ENCODE measurements around the gene QPCT. TPM values are rescaled to one million over a fixed set of nuclear protein-coding genes. Genes with fewer than 3 reads are reported as not detected.

Gene QPCT
- total RNA-seq, 2 donors from 2014 or later = 1.3 to 3.4 TPM

DNA sequence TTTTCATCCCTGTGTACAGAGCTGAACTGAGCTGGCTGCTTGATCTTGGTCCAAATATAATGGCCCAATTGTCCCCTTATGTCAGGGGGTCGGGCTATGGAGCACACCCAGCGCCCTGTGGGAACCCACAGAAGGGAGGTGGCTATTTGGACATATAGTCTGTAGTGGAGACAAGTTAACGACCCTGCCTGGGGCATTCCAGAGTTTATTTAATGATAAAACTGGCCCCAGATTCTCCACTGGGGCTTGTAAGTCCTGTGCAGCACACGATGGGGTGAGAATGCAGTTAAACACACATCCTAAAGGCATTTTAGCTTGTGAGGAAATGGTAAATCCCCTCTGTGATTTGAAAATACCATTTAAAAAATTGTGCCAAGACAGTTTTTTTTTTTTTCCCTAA, 72.9 kb downstream of the QPCT start:
- 48 to 55% methylated on average over 4 of the region's 4 CpGs for WGBS, 2 donors
- intact Hi-C loops (cut with DNase I) = no loop called here

DNA sequence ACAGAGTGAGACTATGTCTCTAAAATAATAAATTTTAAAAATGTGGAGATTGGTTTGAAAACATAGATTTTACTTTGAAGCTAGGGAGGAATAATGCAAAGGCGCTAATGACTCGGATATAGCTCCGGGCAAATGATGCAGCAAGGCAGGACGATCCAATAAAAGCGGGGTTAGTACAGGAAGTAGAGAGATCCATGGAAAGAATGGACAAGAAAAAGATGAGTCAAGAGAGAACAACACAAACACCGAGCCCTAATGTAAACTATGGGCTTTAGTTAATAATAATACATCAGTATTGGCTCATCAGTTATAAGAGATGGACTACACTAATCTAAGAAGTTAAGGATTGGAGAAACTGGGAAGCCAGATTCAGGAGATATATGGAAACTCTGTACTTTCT, 74.5 kb downstream of the QPCT start:
- TF ChIP-seq, protein P1, sequence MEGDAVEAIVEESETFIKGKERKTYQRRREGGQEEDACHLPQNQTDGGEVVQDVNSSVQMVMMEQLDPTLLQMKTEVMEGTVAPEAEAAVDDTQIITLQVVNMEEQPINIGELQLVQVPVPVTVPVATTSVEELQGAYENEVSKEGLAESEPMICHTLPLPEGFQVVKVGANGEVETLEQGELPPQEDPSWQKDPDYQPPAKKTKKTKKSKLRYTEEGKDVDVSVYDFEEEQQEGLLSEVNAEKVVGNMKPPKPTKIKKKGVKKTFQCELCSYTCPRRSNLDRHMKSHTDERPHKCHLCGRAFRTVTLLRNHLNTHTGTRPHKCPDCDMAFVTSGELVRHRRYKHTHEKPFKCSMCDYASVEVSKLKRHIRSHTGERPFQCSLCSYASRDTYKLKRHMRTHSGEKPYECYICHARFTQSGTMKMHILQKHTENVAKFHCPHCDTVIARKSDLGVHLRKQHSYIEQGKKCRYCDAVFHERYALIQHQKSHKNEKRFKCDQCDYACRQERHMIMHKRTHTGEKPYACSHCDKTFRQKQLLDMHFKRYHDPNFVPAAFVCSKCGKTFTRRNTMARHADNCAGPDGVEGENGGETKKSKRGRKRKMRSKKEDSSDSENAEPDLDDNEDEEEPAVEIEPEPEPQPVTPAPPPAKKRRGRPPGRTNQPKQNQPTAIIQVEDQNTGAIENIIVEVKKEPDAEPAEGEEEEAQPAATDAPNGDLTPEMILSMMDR (IDR thresholded peaks at IDR 0.05) = no peak
- TF ChIP-seq POLR2A (IDR thresholded peaks at IDR 0.05) = no peak
- WGBS, 2 donors = 85 to 86% methylated on average over 6 of the region's 6 CpGs
- no peak for ATAC-seq
- no peak for DNase-seq
- Histone ChIP-seq H3K27me3 (no peaks in the 10 kb centered on the region), H3K4me1 (no peaks in the 10 kb centered on the region), H3K9me3 (no peaks in the 10 kb centered on the region), H3K36me3 (replicated peaks in 1 of 2; ENCODE audit: insufficient read depth in 1 of 2, low read depth in 2 of 2) (no peaks in the 10 kb centered on the region), H3K27ac (no peak overlapping the region), H3K4me3 (no peak overlapping the region)
- intact Hi-C loops (cut with DNase I) = no loop called here

More for the DNA sequence above, 72.9 kb downstream of the QPCT start:
- Histone ChIP-seq H3K36me3 (replicated peaks in 1 of 2; ENCODE audit: insufficient read depth in 1 of 2, low read depth in 2 of 2) (no peaks in the 10 kb centered on the region), H3K4me1 (no peaks in the 10 kb centered on the region), H3K9me3 (no peaks in the 10 kb centered on the region), H3K4me3 (no peak overlapping the region), H3K27ac (no peak overlapping the region), H3K27me3 (no peaks in the 10 kb centered on the region)
- DNase-seq = no peak
- TF ChIP-seq, protein P1 (IDR thresholded peaks at IDR 0.05) = no peak
- TF ChIP-seq POLR2A (IDR thresholded peaks at IDR 0.05) = no peak
- no peak for ATAC-seq

DNA sequence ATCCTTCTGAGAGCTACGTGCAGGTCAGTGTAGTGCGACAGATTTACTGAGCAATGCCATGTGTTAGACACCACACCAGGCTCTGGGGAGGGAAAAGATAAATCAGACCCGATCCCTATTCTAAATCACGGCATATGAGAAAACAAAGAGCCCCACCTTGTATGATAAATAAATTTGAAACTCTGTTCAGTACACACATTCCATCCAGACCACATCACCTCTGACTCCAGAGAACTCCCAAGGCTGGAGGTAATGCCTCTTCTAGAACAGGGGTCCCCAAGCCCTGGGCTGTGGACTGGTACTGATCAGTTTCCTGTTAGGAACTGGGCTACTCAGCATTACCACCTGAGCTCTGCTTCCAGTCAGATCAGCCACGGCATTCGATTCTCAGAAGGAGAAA, 77.3 kb downstream of the QPCT start:
- Histone ChIP-seq H3K27ac (no peak overlapping the region), H3K9me3 (no peaks in the 10 kb centered on the region), H3K4me3 (no peak overlapping the region), H3K36me3 (replicated peaks in 1 of 2; ENCODE audit: insufficient read depth in 1 of 2, low read depth in 2 of 2) (no peaks in the 10 kb centered on the region), H3K4me1 (no peaks in the 10 kb centered on the region), H3K27me3 (no peaks in the 10 kb centered on the region)
- WGBS, 2 donors = 86 to 88% methylated on average over 6 of the region's 6 CpGs
- intact Hi-C loops (cut with DNase I) = no loop called here
- DNase-seq (no peak), ATAC-seq (no peak)
- TF ChIP-seq, protein P1 (IDR thresholded peaks at IDR 0.05) = no peak
- no peak for TF ChIP-seq POLR2A (IDR thresholded peaks at IDR 0.05)

DNA sequence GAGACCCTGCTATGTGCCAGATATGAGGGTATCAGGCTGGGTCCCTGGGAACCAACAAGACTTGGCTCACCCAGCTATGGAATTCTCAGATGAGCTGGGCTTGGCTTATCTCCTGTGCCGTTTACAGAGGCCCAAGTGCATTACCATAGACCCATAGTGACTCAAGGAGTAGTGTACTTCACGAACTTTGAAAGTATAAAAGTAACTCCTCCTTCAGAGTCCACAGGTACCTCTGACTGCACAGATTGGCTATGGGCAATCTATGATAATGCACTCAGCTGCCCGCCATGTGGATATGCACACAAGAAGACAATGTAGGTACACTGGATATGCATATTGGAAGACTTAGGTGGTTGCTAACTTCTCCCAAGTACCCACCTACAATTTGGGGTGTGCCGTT, 78.4 kb downstream of the QPCT start:
- no peaks in the 10 kb centered on the region for H3K4me1 ChIP-seq
- ATAC-seq (no peak), DNase-seq (no peak)
- no peaks in the 10 kb centered on the region for H3K27me3 ChIP-seq
- no peaks in the 10 kb centered on the region for H3K36me3 ChIP-seq (replicated peaks in 1 of 2; ENCODE audit: insufficient read depth in 1 of 2, low read depth in 2 of 2)
- 84 to 91% methylated on average over 4 of the region's 4 CpGs for WGBS, 2 donors
- no peak overlapping the region for H3K27ac ChIP-seq
- no peak overlapping the region for H3K4me3 ChIP-seq
- H3K9me3 ChIP-seq = no peaks in the 10 kb centered on the region
- TF ChIP-seq POLR2A (IDR thresholded peaks at IDR 0.05) = no peak
- TF ChIP-seq, protein P1 (IDR thresholded peaks at IDR 0.05) = no peak
- intact Hi-C loops (cut with DNase I) = no loop called here

Small RNA genes within 50 kb of the gene (small RNA-seq; reads per million reads assigned to genes)
- gene RNU6-939P = not detected

Other genes with a start within 250 kb of the QPCT start
- gene EIF2AK2, start 187.7 kb upstream of the QPCT start, total RNA-seq = 10 to 100 TPM; 18.9 to 39.9 TPM
- not detected for gene SULT6B1, start 156.0 kb upstream of the QPCT start, total RNA-seq
- 10 to 100 TPM in 1 of 2 donors, 1 to 10 TPM in 1; 9.9 to 21.8 TPM for gene CEBPZOS, start 148.1 kb upstream of the QPCT start, total RNA-seq
- gene CEBPZ, start 113.0 kb upstream of the QPCT start, total RNA-seq = 10 to 100 TPM; 20.8 to 33.6 TPM
- 10 to 100 TPM; 12.2 to 18.5 TPM for gene NDUFAF7, start 113.0 kb upstream of the QPCT start, total RNA-seq
- gene PRKD3, start 19.8 kb upstream of the QPCT start, total RNA-seq = 10 to 100 TPM in 1 of 2 donors, 1 to 10 TPM in 1; 8.2 to 15.3 TPM